HG03039 (cell line): ENCODE measurements around the gene TUBGCP2.
"Not testable (repeated sequence)": the region's sequence is repeated elsewhere in the genome, so short reads cannot be mapped to it uniquely, and the experiment has no call there.

Source experiments
- ATAC-seq: cut with Tn5 transposase; IDR thresholded peaks from one replicate; pipeline ENCODE4 v1.9.1; 2021; ENCODE audit warnings: mild to moderate bottlenecking, moderate library complexity; ENCODE audit not compliant: unreplicated experiment

TUBGCP2 gene

GRCh38 chr10:133235265-133235855 is 73.3 kb downstream of the TUBGCP2 start:
- ATAC-seq = no peak

DNA sequence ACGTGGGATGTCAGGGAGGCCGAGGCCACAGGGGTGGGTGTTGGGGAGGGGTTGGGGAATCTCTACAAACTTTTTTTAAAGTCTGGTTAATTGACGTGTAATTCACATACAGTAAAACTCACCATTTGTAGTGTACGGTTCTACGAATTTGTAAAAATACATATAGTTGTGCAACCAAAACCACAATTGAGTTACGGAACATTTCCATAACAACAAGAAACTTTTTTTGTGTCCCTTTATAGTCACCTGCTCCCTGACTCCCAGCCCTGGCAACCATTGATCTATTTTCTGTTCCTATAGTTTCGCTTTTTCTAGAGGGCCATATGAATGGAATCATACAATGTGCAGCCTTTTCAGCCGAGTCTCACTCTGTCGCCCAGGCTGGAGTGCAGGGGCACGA is 73.9 kb downstream of the TUBGCP2 start:
- ATAC-seq = not testable (repeated sequence)

GRCh38 chr10:133231946-133232574 is 76.6 kb downstream of the TUBGCP2 start:
- ATAC-seq = no peak

GRCh38 chr10:133231244-133231945 is 77.3 kb downstream of the TUBGCP2 start:
- ATAC-seq = no peak

DNA sequence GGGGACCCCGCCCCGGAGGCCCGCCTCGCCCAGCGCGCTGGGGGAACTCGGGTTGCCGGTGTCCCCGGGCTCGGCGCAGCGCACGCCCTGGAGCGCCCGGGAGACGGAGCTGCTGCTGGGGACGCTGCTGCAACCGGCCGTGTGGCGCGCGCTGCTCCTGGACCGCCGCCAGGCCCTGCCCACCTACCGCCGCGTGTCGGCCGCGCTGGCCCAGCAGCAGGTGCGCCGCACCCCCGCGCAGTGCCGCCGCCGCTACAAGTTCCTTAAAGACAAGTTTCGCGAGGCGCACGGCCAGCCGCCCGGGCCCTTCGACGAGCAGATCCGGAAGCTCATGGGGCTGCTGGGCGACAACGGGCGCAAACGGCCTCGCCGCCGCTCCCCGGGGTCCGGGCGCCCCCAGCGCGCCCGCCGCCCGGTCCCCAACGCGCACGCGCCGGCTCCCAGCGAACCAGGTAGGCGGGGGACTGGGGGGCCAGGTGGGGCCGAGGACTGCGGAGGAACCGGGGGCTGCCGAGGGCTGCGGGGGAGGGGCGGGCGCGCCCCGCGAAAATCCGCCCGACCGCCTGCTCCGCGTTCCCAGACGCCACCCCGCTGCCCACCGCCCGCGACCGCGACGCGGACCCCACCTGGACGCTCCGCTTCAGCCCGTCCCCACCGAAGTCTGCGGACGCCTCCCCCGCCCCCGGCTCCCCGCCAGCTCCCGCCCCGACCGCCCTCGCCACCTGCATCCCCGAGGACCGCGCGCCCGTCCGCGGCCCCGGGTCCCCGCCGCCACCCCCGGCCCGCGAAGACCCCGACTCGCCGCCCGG is 78.1 kb downstream of the TUBGCP2 start:
- no peak for ATAC-seq

DNA sequence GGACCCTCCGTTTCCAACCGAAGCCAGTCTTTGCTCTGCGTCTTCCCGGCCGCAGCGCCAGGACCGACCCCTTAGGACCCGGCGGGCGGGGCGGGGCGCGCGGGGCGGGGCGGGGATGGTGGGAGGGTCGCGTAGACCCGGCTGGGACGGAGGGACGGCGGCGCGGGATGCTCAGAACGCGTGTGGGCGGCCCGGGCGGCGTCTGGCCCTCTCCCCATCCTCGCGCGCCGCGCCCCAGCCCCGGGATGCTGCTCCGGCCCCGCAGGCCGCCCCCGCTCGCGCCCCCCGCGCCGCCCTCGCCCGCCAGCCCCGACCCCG is 78.7 kb downstream of the TUBGCP2 start, which contains the start of gene UTF1:
TSS of gene UTF1 (plus strand) at position 174 of the 318 bp plus-strand sequence. CDS start at position 246, 72 bp downstream.
- ATAC-seq = no peak

DNA sequence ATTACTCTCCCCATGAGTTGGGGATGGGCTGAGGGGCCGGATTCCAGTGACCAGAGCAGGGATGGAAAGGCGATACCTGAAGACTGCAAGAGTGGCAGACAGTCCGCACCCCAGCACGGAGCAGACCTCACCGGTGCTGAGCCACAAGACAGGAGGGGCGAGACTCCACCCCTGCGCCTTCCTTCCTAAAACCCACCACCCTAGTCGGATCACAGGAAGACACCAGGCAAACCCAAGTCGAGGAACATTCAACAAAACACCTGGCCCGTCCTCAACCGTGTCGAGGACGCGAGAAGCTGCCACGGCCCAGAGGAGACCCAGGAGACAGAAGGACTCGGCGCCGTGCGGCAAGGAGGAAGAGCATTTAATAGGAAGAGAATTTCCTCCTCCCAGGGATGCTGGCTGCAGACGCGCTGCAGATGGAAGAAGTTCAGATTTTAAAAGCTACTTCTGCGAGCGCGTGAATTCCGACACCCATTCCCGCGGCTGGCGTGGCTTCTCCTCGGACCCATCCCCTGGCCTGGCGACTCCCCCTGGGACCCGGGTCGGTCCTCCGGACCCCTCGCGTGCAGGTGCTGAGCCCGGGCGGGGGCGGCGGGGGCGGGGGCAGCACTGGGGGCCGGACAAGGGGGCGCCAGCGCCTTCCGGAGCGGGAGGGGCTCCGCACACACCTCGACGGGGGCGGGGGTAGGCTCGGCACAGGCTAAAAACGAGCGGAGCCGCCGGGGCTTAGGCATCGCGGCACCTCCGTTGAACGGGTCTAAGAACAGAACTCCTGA is 79.2 kb downstream of the TUBGCP2 start:
- ATAC-seq = no peak
